Stimulated activated CD8-positive, alpha-beta memory T cell treated with anti-CD3 and anti-CD28 coated beads, Interleukin-7, amount 100 ng/mL, for 48 hours (primary cell): ENCODE measurements around the gene APOL1.
"Not testable (repeated sequence)": the region's sequence is repeated elsewhere in the genome, so short reads cannot be mapped to it uniquely, and the experiment has no call there.

Experiments used
- DNase-seq, 2 donors: peaks; one replicate each; pipeline ENCODE4 v3.0.0-alpha.2; 2020; ENCODE audit warnings: low read depth in 1 of 2; ENCODE audit errors: extremely low read depth in 1 of 2

APOL1 gene

GRCh38 chr22:36243986-36244385, 8.9 kb upstream of the APOL1 start:
- no peak for DNase-seq

- DNase-seq = no peak
Measured at GRCh38 chr22:36244522-36245391, 8.2 kb upstream of the APOL1 start.

- DNase-seq = no peak
Measured at GRCh38 chr22:36245805-36246356, 7.1 kb upstream of the APOL1 start.

- no peak for DNase-seq
Measured at GRCh38 chr22:36246718-36247117, 6.2 kb upstream of the APOL1 start.

GRCh38 chr22:36247955-36248354, 5.0 kb upstream of the APOL1 start:
- no peak for DNase-seq

- DNase-seq = no peak
Measured at GRCh38 chr22:36249160-36249559, 3.8 kb upstream of the APOL1 start.

- not testable (repeated sequence) for DNase-seq
Measured at GRCh38 chr22:36250292-36250960, 2.5 kb upstream of the APOL1 start.

GRCh38 chr22:36251979-36252608, 839 bp upstream of the APOL1 start:
- not testable (repeated sequence) for DNase-seq

- peak in 1 of 2 donors; percentile 44 for DNase-seq
Measured at GRCh38 chr22:36253523-36254490, 874 bp downstream of the APOL1 start.

- DNase-seq = not testable (repeated sequence)
Measured at GRCh38 chr22:36255572-36255971, 2.6 kb downstream of the APOL1 start.

GRCh38 chr22:36256478-36256877, 3.5 kb downstream of the APOL1 start:
- DNase-seq = no peak

- DNase-seq = no peak
Measured at GRCh38 chr22:36257308-36257707, 4.4 kb downstream of the APOL1 start.

GRCh38 chr22:36257948-36258670, 5.2 kb downstream of the APOL1 start:
- no peak for DNase-seq

GRCh38 chr22:36258701-36259614, 6.0 kb downstream of the APOL1 start:
- peak in 1 of 2 donors; percentile 50 for DNase-seq

GRCh38 chr22:36259615-36260300, 6.8 kb downstream of the APOL1 start:
- DNase-seq = no peak

- DNase-seq = not testable (repeated sequence)
Measured at GRCh38 chr22:36261675-36262074, 8.7 kb downstream of the APOL1 start.

- DNase-seq = not testable (repeated sequence)
Measured at GRCh38 chr22:36262307-36262706, 9.4 kb downstream of the APOL1 start.

- not testable (repeated sequence) for DNase-seq
Measured at GRCh38 chr22:36263216-36263673, 10.3 kb downstream of the APOL1 start.
